Esophagus squamous epithelium (tissue), 5 donors: Measurements from ENCODE around the gene ACTR2. TPM values are rescaled to one million over a fixed set of nuclear protein-coding genes. Genes with fewer than 3 reads are reported as not detected.
A peak's percentile ranks its signal among the peaks of the same experiment; 100 is the strongest.

ENCODE experiments used
- DNase-seq: peaks from one replicate; lab custom pipeline; 2025; lab: John Stamatoyannopoulos, UW
- H3K27ac ChIP-seq, 4 donors: fragments of 200-600 bp; sonication (generic); one replicate each; pipeline ENCODE4 v1.5.1; 2016 to 2019; ENCODE audit warnings: mild to moderate bottlenecking in 1 of 4
- H3K27me3 ChIP-seq, 4 donors: fragments of 200-600 bp; sonication (generic); 1 replicate in 3 of 4; 2 replicates in 1 of 4; pipeline versions ENCODE4 v1.5.1 to v1.6.0; 2017 to 2021; ENCODE audit warnings: antibody characterized with exemption in 1 of 4
- H3K36me3 ChIP-seq, 3 donors: fragments of 200-600 bp; sonication (generic); one replicate each; pipeline ENCODE4 v1.5.1; 2016 to 2019
- H3K4me1 ChIP-seq, 3 donors: fragments of 200-600 bp; sonication (generic); one replicate each; pipeline ENCODE4 v1.5.1; 2017 to 2019
- H3K4me3 ChIP-seq, 4 donors: fragments of 200-600 bp; sonication (generic); 1 replicate in 3 of 4; 2 replicates in 1 of 4; pipeline ENCODE4 v1.5.1; 2016 to 2019; ENCODE audit warnings: mild to moderate bottlenecking in 2 of 4, moderate library complexity in 1 of 4
- H3K9me3 ChIP-seq, 3 donors: fragments of 200-600 bp; sonication (generic); one replicate each; pipeline ENCODE4 v1.5.1; 2016 to 2019
- POLR2A ChIP-seq, 4 donors: fragments of 450-650 bp; IDR thresholded peaks; one replicate each; pipeline ENCODE4 v1.6.1; 2017; ENCODE audit warnings: antibody characterized with exemption in 4 of 4, mild to moderate bottlenecking in 4 of 4, moderate library complexity in 3 of 4
- WGBS, 2 donors: methylation state at CpG; one replicate each; pipeline ENCODE4 v1.1.5; 2018; 5-methylcytosine and 5-hydroxymethylcytosine counted together
- intact Hi-C: fragments of 100-400 bp; cut with DNase I; formaldehyde crosslinking; loops from one replicate; pipeline ENCODE4 v1.15.0; 2022
- total RNA-seq, 4 donors: library from RNA; depleted of rRNA; stranded (reverse); fragments of >200 nt; gene quantifications; one replicate each; pipeline ENCODE4 v1.1.0, GENCODE V29; 2016
- TF ChIP-seq, protein P1 (sequence below), 6 experiments: fragments of 450-650 bp in 4 of 6; fragments of 200-600 bp in 2 of 6; sonication (generic) in 2 of 6; IDR thresholded peaks; one replicate each; pipeline ENCODE4 v1.5.1; 2016 to 2019; ENCODE audit warnings: antibody characterized with exemption in 6 of 6, mild to moderate bottlenecking in 4 of 6, moderate library complexity in 4 of 6
- donor health status: DM: yes; HTN: yes; CAD: no.

Gene ACTR2
- total RNA-seq, 4 donors from 2014 or later: 70.6 to 124 (median 91.1) TPM

DNA sequence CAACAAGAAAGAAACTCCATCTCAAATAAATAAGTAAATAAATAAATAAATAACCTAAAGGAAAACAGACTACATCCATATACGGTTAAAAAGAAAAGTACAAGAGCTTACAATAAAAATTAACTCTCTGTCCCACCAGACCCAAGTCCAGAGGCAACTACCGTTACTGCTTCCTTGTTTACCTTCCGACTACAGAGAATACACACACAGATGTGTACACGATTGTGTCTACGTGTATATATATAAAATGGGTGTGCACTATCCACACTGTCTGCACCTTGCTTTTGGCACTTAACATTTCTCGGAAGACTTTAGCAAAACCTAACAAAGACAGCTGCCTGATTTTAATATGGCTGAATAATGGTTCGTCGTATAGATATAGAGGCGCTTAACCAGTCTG, 69.9 kb downstream of the ACTR2 start:
- Histone ChIP-seq H3K4me3 (no peak overlapping the region), H3K4me1 (peaks cover 7 to 46% (median 31%) of the 10 kb centered on the region in 3 donors), H3K27ac (no peak overlapping the region), H3K36me3 (no peaks in the 10 kb centered on the region), H3K27me3 (peaks cover 0 to 29% (median 0%) of the 10 kb centered on the region in 4 donors), H3K9me3 (no peaks in the 10 kb centered on the region)
- intact Hi-C loops: no loop called here
- no peak for DNase-seq
- no peak for TF ChIP-seq POLR2A (IDR thresholded peaks at IDR 0.05)
- TF ChIP-seq, protein P1, sequence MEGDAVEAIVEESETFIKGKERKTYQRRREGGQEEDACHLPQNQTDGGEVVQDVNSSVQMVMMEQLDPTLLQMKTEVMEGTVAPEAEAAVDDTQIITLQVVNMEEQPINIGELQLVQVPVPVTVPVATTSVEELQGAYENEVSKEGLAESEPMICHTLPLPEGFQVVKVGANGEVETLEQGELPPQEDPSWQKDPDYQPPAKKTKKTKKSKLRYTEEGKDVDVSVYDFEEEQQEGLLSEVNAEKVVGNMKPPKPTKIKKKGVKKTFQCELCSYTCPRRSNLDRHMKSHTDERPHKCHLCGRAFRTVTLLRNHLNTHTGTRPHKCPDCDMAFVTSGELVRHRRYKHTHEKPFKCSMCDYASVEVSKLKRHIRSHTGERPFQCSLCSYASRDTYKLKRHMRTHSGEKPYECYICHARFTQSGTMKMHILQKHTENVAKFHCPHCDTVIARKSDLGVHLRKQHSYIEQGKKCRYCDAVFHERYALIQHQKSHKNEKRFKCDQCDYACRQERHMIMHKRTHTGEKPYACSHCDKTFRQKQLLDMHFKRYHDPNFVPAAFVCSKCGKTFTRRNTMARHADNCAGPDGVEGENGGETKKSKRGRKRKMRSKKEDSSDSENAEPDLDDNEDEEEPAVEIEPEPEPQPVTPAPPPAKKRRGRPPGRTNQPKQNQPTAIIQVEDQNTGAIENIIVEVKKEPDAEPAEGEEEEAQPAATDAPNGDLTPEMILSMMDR (IDR thresholded peaks at IDR 0.05): no peak
- 83 to 90% methylated on average over 9 of the region's 9 CpGs for WGBS, 2 donors

DNA sequence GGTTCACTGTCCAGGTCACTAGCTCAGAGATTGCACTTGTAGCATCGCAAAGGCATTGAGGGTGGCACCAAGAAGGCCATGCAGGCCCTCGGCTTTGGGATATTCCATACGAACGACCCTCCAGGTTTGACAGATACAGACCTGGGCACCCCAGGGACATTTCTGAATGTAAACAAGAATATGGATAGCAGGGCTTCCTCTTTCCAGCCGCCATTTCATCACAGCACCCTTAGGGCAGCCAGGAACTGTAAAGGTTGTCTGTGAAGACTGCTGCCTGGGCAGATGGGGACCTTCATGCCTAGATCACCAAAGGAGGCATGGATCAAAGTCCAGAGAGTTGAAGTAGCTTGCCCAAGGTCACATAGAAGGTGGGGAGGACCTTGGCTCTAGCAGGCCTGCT, 70.5 kb downstream of the ACTR2 start:
- Histone ChIP-seq H3K36me3 (no peaks in the 10 kb centered on the region), H3K4me1 (peaks cover 7 to 41% (median 26%) of the 10 kb centered on the region in 3 donors), H3K27ac (no peak overlapping the region), H3K9me3 (no peaks in the 10 kb centered on the region), H3K4me3 (no peak overlapping the region), H3K27me3 (peaks cover 0 to 23% (median 0%) of the 10 kb centered on the region in 4 donors)
- no peak for TF ChIP-seq POLR2A (IDR thresholded peaks at IDR 0.05)
- TF ChIP-seq, protein P1 (IDR thresholded peaks at IDR 0.05): no peak
- DNase-seq: no peak
- WGBS, 2 donors: 74% methylated on average over 5 of the region's 5 CpGs; no CpG with 5 or more reads in 1 of the 2 donors
- intact Hi-C loops: no loop called here

DNA sequence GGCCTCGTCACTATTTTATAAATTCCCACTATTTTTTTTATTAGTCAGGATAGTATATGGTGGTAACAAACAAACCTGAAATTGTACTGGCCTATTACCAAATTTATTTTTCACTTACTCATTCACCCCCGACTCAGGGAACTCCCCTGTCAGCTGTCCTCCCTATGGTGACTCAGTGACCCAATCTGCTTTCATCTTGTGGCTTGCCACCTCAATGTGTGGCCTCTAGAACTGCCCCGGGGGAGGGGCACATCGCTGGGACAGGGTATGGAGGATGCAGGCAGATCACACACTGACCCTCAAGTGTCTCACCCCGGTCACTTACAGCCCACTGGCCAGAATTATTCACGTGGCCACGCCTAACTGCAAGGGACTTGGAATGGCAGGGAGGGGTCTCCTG, 71.6 kb downstream of the ACTR2 start:
- no peak overlapping the region for H3K4me3 ChIP-seq
- peaks cover 7 to 36% (median 22%) of the 10 kb centered on the region in 3 donors for H3K4me1 ChIP-seq
- intact Hi-C loops: no loop called here
- H3K27me3 ChIP-seq: peaks cover 0 to 12% (median 0%) of the 10 kb centered on the region in 4 donors
- WGBS, 2 donors: 41 to 44% methylated on average over 2 of the region's 7 CpGs
- no peaks in the 10 kb centered on the region for H3K36me3 ChIP-seq
- TF ChIP-seq, protein P1 (IDR thresholded peaks at IDR 0.05): no peak
- no peak for TF ChIP-seq POLR2A (IDR thresholded peaks at IDR 0.05)
- H3K9me3 ChIP-seq: no peaks in the 10 kb centered on the region
- peak overlapping the region in 3 of 4 donors; percentile 40 to 85 (median 75) for H3K27ac ChIP-seq
- DNase-seq: no peak

DNA sequence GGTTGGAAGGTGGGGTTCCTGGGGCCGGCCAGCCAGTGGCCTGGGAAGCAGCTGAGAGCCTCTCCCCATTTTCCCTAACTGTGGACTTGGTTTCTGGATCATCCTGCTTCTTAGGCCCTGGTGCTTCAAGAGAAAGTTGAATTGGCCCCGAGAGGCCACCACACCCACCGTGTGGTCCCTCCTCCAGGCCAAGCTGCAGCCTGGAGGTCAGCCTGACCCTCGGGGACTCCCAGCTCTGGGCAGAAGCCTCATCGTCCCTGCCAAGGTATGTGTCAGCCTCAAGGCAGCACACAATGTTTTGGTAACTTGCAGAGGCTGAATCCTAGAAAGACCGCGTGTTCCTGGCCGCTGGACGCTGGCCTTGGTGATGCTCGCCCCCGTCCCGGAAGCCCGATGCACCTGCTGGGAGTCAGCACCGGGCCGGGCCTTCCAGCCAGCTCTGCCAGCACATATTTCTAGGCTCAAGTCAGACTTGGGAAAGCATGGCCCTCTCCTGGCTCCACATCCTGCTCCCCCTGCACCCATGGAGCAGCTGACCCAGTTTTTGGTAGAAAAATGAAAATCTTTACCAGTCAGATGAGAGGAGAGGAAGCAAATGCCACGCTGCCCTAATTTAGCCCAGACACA, 72.6 kb downstream of the ACTR2 start:
- Histone ChIP-seq H3K27me3 (peaks cover 0 to 2% (median 0%) of the 10 kb centered on the region in 4 donors), H3K9me3 (no peaks in the 10 kb centered on the region), H3K4me3 (peak overlapping the region in 1 of 4 donors; percentile 40), H3K27ac (peak overlapping the region in 3 of 4 donors; percentile 40 to 85 (median 75)), H3K4me1 (peaks cover 7 to 36% (median 22%) of the 10 kb centered on the region in 3 donors), H3K36me3 (no peaks in the 10 kb centered on the region)
- no peak for DNase-seq
- no peak for TF ChIP-seq POLR2A (IDR thresholded peaks at IDR 0.05)
- TF ChIP-seq, protein P1 (IDR thresholded peaks at IDR 0.05): no peak
- intact Hi-C loops: no loop called here
- WGBS, 2 donors: 24 to 70% methylated on average over 3 to 4 of the region's 16 CpGs
